A549 (cell line): ENCODE data around the gene KHDC3L.

Source experiments
- CEBPB ChIP-seq, 2 experiments: fragments of >200 bp in 1 of 2; sonication (Bioruptor Twin) in 1 of 2; formaldehyde crosslinking in 1 of 2; IDR thresholded peaks; 2 replicates each; pipeline ENCODE4 v1.6.1; 2012 to 2016
- CTCF ChIP-seq: fragments of >200 bp; sonication (Bioruptor Twin); formaldehyde crosslinking; IDR thresholded peaks from 3 replicates; pipeline ENCODE4 v1.5.1; 2016
- EP300 ChIP-seq, 2 experiments: fragments of >200 bp; sonication (Bioruptor Twin); formaldehyde crosslinking; IDR thresholded peaks; 2 replicates in 1 of 2; 3 replicates in 1 of 2; pipeline ENCODE4 v1.6.1; 2016 to 2017
- NPAS2 ChIP-seq: fragments of 250-450 bp; sonication (Bioruptor Pico); IDR thresholded peaks from 2 replicates; pipeline ENCODE4 v1.8.0; 2022; ENCODE audit warnings: mild to moderate bottlenecking, moderate library complexity, borderline replicate concordance
- NR3C1 ChIP-seq: fragments of >200 bp; sonication (Bioruptor Twin); formaldehyde crosslinking; IDR thresholded peaks from 3 replicates; pipeline ENCODE4 v1.6.1; 2017
- POLR2A ChIP-seq: IDR thresholded peaks from 2 replicates; pipeline ENCODE4 v1.6.1; 2012; ENCODE audit warnings: mild to moderate bottlenecking, low read length
- REST ChIP-seq: fragments of 200-600 bp; sonication (generic); IDR thresholded peaks from 2 replicates; pipeline ENCODE4 v1.6.1; 2016; ENCODE audit warnings: antibody characterized with exemption, mild to moderate bottlenecking, moderate library complexity
- RFX5 ChIP-seq: fragments of 450-650 bp; IDR thresholded peaks from 2 replicates; pipeline ENCODE4 v1.7.1; 2014; ENCODE audit warnings: antibody characterized with exemption, mild to moderate bottlenecking, moderate library complexity
- RNF2 ChIP-seq: fragments of 200-600 bp; sonication (generic); IDR thresholded peaks from 2 replicates; pipeline ENCODE4 v1.6.1; 2016; ENCODE audit warnings: low read depth, mild to moderate bottlenecking, antibody characterized with exemption, moderate library complexity, borderline replicate concordance
- SMC3 ChIP-seq: fragments of >200 bp; sonication (Bioruptor Twin); formaldehyde crosslinking; IDR thresholded peaks from 3 replicates; pipeline ENCODE4 v1.6.1; 2018; ENCODE audit warnings: inconsistent platforms
- TF ChIP-seq, protein P1 (sequence below): IDR thresholded peaks from 2 replicates; pipeline ENCODE4 v1.6.1; 2012
- TF ChIP-seq, protein P2 (sequence below): fragments of 450-650 bp; IDR thresholded peaks from 2 replicates; pipeline ENCODE4 v1.6.1; 2014; ENCODE audit warnings: antibody characterized with exemption

DNA sequence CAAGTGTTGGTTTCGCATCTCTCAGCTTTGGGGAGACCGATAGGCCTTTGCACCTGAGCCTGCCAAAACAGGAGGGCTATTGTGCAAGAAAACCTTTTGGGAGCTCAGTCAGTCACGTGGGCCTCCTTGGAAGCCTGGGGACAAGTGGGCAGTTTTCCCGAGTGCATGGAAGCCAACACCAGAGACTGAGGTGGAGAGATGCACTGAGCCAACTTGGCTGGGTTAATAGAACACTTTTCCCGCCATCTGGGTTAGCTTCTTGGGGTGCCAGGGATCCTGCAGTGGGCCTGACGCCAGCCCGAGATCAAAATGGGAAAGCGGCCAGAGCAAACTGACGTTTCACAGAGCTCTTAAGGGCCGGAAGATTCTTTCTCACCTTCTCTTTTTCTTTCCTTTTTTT lies 10.1 kb downstream of the KHDC3L start:
- TF ChIP-seq RNF2 (no peak), SMC3 (no peak), POLR2A (no peak), REST (no peak), RFX5 (no peak), CTCF (no peak), NR3C1 (no peak), EP300 (IDR thresholded peaks at IDR 0.05) (no peak), NPAS2 (CRISPR knock-in tag) (no peak), CEBPB (IDR thresholded peaks at IDR 0.05) (no peak)
- TF ChIP-seq, protein P1, sequence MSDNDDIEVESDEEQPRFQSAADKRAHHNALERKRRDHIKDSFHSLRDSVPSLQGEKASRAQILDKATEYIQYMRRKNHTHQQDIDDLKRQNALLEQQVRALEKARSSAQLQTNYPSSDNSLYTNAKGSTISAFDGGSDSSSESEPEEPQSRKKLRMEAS: no peak
- TF ChIP-seq, protein P2, sequence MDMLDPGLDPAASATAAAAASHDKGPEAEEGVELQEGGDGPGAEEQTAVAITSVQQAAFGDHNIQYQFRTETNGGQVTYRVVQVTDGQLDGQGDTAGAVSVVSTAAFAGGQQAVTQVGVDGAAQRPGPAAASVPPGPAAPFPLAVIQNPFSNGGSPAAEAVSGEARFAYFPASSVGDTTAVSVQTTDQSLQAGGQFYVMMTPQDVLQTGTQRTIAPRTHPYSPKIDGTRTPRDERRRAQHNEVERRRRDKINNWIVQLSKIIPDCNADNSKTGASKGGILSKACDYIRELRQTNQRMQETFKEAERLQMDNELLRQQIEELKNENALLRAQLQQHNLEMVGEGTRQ: no peak
